T1000 (cell line): ENCODE measurements around the gene KIAA1586.
"Not testable (repeated sequence)": the region's sequence is repeated elsewhere in the genome, so short reads cannot be mapped to it uniquely, and the experiment has no call there.

Experiments
- DNase-seq: peaks from one replicate; lab custom pipeline; 2025; ENCODE audit warnings: mixed read lengths; lab: John Stamatoyannopoulos, UW

The KIAA1586 gene, protein sequence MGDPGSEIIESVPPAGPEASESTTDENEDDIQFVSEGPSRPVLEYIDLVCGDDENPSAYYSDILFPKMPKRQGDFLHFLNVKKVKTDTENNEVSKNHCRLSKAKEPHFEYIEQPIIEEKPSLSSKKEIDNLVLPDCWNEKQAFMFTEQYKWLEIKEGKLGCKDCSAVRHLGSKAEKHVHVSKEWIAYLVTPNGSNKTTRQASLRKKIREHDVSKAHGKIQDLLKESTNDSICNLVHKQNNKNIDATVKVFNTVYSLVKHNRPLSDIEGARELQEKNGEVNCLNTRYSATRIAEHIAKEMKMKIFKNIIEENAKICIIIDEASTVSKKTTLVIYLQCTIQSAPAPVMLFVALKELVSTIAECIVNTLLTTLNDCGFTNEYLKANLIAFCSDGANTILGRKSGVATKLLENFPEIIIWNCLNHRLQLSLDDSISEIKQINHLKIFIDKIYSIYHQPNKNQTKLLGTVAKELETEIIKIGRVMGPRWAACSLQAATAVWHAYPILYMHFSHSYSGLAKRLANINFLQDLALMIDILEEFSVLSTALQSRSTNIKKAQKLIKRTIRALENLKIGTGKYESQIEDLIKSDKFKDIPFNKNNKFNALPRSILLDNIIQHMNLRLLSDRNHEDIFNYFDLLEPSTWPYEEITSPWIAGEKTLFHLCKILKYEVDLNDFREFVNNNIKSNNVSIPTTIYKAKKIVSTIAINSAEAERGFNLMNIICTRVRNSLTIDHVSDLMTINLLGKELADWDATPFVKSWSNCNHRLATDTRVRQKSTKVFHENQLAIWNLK

DNA sequence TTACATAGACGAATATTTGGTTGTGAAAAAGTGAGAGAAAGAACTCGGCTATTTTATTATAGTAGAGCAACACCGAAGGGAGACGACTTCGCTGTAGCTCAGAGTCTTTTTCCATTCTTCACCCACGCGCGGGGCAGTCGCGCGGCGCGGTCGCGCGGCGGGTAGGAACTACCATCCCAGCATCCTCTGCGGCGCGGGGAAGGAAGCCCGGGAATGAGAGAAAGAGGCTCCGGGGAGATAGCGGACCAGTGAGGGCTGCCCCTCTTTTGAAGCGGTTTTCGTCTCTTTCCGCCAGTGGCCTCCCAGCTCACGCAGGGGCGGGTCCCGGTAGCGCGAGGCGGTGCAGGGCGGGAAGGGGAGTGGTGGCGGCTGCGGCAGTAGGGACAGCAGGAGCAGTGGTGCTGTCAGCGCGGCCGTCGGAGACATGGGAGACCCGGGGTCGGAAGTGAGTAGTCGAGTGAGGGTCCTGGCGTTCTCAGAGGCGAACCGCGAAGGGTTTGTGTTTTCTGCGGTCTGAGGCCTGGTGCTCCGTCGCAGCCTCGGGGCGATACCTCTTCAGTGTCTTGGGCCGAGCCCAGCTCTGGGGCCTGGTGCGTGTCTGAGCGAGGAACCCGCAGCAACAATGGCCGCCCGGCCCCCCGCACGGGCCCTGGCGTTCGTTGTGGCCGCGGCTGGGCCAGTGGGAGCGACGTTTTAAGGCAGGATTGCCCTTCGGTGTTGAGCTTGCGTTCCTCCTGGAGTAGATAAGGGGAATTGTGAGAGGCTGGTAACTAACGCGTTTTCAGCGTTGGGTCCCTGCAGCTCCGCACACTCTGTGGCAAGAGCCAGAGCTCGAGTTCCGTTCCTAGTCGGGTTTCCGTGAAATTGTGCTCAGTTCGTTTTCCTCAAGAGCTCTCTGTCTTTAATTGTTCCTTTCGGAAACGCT is at the start of gene KIAA1586:
Gene KIAA1586, plus strand, starts transcription at position 362 of the 925 bp plus-strand sequence. Its CDS starts 63 bp downstream, at position 425.
- DNase-seq, result peak; percentile 83

DNA sequence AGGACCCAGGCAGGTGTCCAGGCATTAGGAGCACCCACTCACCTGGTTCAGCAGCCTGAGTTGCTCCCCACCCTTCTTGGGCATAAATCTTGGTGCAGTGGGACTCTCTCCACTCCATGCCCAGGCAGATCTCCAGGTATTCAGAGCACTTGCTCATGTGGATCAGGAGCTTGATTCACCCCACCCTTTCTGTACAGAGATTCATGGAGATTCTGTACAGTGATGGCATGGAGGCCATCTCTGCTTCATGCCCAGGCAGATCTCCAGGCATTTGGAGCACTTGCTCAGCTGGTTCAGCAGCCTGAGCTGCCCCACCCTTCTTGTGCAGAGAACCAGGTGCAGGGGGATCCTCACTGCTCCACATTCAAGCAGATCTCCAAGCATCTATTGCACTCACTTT is 47.4 kb upstream of the KIAA1586 start:
- DNase-seq, result no peak

- not testable (repeated sequence) for DNase-seq
Observed at GRCh38 chr6:56999748-57000147, 46.7 kb upstream of the KIAA1586 start.

DNA sequence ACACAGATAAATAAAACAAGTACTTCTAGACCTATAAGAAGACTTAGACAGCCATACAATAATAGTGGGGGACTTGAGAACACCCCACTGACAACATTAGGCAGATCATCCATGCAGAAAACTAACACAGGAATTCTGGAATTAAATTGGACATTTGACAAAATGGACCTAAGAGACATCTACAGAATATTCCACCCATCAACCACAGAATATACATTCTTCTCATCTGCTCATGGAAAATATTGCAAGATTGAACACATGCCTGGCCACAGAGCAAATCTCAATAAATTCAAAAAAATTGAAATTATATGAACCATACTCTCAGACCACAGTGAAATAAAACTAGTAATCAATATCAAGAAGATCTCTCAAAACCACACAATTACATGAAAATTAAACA is 44.3 kb upstream of the KIAA1586 start:
- no peak for DNase-seq

GRCh38 chr6:57004292-57004691 is 42.2 kb upstream of the KIAA1586 start:
- DNase-seq, result no peak

DNA sequence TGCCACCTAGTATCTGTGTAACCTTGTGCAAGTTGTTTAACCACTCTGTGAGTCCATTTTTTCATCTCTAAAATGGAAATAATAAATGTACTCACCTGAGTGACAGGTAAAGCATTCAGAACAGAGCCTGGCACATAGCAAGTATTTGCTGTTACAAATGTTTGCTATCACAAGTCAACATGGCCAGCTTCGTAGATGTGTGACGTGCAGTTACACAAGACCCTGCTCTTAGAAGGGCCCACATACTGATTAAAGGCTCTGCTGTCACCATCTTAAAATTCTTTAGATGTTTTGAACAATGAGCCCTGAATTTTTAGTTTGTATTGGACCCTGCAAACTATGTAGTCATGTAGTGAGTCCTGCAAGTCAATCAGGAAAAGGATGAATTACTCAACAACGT is 40.4 kb upstream of the KIAA1586 start:
- no peak for DNase-seq

DNA sequence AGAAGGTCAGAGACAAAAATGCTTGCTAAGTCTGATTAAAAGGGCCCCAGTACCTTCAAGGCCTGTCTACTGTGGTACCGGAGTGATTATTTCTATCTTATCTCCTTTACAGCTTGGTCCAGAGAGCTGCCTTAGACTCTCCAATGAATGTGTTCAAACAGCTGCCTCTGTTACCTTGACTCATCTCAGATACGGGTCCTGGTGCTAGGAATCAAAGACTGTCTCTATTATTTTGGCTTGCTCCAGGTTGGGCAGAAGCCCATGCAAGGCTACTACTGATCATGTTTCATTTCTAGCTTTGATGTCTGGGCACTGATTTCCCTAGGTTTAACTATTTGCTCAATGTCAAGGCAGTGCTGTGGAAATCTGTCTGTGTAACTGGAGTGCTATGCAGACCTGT is 38.4 kb upstream of the KIAA1586 start:
- DNase-seq, result not testable (repeated sequence)

GRCh38 chr6:57013521-57013926 is 33.0 kb upstream of the KIAA1586 start:
- DNase-seq, result peak; percentile 54

DNA sequence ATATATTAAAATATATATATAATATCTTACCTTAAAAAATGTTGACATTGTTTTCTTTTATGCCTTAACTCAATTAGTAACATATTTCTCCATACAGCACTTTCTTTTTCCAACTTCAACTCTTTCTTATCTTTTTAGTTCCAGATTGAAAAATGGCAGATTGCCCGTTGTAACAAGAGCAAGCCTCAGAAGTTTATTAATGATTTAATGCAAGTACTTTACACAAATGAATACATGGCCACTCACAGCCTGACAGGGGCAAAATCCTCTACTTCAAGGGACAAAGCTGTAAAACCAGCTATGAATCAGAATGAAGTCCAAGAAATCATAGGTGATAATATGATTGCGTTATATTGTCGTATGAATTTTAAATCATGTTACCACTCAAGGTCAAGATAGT is 29.4 kb upstream of the KIAA1586 start:
- DNase-seq, result no peak

DNA sequence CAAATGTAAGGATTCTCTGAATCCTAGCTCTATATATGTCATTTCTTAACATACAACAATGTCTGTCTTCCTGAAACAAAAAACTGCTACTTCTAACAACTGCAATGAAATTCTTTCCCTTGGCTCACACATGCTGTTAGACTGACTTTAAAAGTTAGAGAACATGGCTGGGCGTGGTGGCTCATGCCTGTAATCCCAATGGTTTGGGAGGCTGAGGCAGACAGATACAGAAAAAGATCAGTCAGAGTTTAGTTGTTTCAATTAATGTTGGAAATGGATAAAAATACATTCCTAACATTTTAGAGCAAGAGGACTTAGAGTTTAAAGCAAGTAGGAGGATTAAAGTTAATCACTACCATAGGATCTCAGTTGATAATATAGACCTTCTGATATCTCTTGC is 28.7 kb upstream of the KIAA1586 start:
- DNase-seq, result no peak

- DNase-seq, result no peak
Observed at GRCh38 chr6:57019434-57019833, 27.1 kb upstream of the KIAA1586 start.

DNA sequence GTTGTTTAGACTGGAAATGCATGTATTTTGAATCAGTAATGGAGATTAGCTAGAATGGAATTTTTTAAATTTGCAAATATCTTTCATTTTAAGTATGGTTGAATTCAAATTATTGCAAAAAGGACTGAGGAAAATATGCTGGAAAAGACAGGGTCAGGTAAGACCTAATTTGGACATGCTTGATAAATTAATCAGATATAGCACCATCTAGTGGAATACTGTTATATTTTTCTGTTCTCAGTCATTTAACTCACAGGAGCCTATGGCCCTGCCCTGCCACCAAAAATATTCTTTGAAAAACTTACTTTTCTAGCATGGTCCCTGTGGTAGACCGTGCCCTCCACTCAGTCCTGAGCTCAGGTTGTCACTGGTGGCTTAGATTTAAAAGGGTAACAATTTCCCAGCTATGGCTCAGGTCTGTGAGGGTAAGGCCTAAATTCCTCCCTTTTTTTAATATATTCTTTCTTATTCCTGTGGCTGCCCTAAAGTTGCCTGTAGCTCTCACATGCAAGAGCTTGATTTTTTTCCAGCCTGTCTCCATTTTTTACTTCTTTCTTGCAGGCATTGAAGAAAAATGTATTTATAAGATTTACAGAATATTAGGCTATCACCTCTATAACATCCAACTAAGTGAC is 25.3 kb upstream of the KIAA1586 start:
- no peak for DNase-seq

DNA sequence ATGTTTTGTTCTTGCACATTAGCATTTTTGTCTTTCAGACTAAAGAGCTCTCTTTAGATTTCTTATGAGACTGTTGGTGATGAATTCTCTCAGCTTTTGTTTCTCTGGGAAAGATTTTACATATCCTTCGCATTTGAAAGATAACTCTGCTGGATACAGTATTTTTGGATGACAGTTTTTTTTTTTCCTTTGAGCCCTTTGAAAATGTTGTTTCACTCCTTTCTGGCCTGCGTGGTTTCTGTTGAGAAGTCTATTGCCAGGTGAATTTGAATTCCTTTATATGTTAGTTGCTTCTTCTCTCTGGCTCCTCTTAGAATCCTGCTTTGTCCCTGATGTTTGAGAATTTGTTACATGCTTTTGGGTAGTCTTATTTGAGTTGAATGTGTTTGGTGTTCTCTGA is 22.2 kb upstream of the KIAA1586 start:
- DNase-seq, result no peak

- DNase-seq, result no peak
Observed at GRCh38 chr6:57024775-57025174, 21.7 kb upstream of the KIAA1586 start.

- no peak for DNase-seq
Observed at GRCh38 chr6:57026001-57026400, 20.5 kb upstream of the KIAA1586 start.

GRCh38 chr6:57027301-57027700 is 19.2 kb upstream of the KIAA1586 start:
- no peak for DNase-seq

GRCh38 chr6:57029213-57029612 is 17.3 kb upstream of the KIAA1586 start:
- DNase-seq, result no peak

DNA sequence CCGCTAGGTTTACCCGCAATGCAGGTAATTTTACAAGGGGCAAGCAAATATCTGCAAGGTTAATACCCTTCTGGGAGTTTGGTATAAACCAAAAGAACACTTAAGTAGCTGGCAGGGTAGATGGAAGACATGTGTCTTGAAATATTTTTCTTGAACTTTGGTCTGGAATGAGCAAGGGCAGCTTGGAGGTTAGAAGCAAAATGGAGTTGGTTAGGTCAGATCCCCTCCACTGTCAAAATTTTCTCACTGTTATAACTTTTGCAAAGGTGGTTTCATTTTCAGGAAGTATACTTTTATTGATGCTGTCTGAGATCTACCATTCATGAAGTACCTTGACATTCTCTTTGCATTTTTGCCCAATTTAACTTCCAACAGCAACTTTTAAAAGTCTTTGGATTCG is 13.3 kb upstream of the KIAA1586 start:
- DNase-seq, result no peak

- DNase-seq, result no peak
Observed at GRCh38 chr6:57035549-57035948, 10.9 kb upstream of the KIAA1586 start.

GRCh38 chr6:57038906-57039305 is 7.6 kb upstream of the KIAA1586 start:
- no peak for DNase-seq

DNA sequence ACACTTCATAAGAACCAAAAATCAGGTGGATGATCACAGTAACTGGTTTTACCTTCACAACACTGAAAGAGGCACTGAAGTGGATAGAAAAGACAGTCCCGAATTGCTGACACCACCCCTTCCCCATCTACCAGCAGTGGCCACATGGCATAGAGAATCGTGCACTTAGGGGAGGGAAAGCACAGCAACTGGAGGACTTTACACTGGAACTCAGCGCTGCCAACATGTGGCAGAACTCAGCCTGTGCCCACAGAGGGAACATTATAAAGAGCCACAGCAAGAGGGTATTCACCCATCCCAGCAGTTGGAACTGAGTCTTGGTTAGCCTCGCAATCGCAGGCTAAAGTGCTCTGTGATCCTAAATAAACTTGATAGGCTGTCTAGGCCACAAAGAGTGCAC is 6.5 kb upstream of the KIAA1586 start:
- no peak for DNase-seq

DNA sequence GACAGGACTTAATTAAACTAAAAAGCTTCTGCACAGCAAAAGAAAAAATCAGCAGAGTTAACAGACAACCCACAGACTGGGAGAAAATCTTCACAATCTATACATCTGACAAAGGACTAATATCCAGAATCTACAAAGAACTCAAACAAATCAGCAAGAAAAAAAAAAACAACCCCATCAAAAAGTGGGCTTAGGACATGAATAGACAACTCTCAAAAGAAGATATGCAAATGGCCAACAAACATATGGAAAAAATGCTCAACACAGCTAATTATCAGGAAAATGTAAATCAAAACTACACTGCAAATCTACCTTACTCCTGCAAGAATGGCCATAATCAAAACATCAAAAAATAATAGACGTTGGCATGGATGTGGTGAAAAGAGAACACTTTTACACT is 2.4 kb upstream of the KIAA1586 start:
- not testable (repeated sequence) for DNase-seq
